ENCODE data around the gene GUCA2A.
"Not testable (repeated sequence)": the region's sequence is repeated elsewhere in the genome, so short reads cannot be mapped to it uniquely, and the experiment has no call there.

Gene GUCA2A

GRCh38 chr1:42164551-42165420 is at the start of gene GUCA2A:
Gene GUCA2A, minus strand, starts transcription at chr1:42164745. Its CDS starts 33 bp downstream, at chr1:42164712.
- no peak for DNase-seq

- DNase-seq: no peak
These were observed 46.7 kb upstream of the GUCA2A start for GRCh38 chr1:42211224-42211623.

GRCh38 chr1:42210421-42211133 is 46.0 kb upstream of the GUCA2A start:
- no peak for DNase-seq

GRCh38 chr1:42209526-42210251 is 45.1 kb upstream of the GUCA2A start:
- no peak for DNase-seq

- not testable (repeated sequence) for DNase-seq
These were observed 42.4 kb upstream of the GUCA2A start for GRCh38 chr1:42206930-42207329.

- DNase-seq: no peak
These were observed 41.6 kb upstream of the GUCA2A start for GRCh38 chr1:42206164-42206563.

GRCh38 chr1:42201986-42202385 is 37.4 kb upstream of the GUCA2A start:
- no peak for DNase-seq

- DNase-seq: no peak
These were observed 33.7 kb upstream of the GUCA2A start for GRCh38 chr1:42198251-42198650.

- no peak for DNase-seq
These were observed 31.3 kb upstream of the GUCA2A start for GRCh38 chr1:42195841-42196240.

- no peak for DNase-seq
These were observed 27.6 kb upstream of the GUCA2A start for GRCh38 chr1:42192106-42192505.

GRCh38 chr1:42191319-42191718 is 26.8 kb upstream of the GUCA2A start:
- no peak for DNase-seq

- DNase-seq: no peak
These were observed 25.6 kb upstream of the GUCA2A start for GRCh38 chr1:42189931-42190853.

- DNase-seq: no peak
These were observed 21.6 kb upstream of the GUCA2A start for GRCh38 chr1:42186152-42186551.

GRCh38 chr1:42184616-42185015 is 20.1 kb upstream of the GUCA2A start:
- no peak for DNase-seq

GRCh38 chr1:42183957-42184268 is 19.4 kb upstream of the GUCA2A start:
- DNase-seq: no peak

GRCh38 chr1:42183210-42183956 is 18.8 kb upstream of the GUCA2A start:
- DNase-seq: no peak

- DNase-seq: no peak
These were observed 17.1 kb upstream of the GUCA2A start for GRCh38 chr1:42181687-42182086.

GRCh38 chr1:42179900-42180329 is 15.4 kb upstream of the GUCA2A start:
- no peak for DNase-seq

- DNase-seq: no peak
These were observed 14.7 kb upstream of the GUCA2A start for GRCh38 chr1:42179275-42179674.

GRCh38 chr1:42178249-42178648 is 13.7 kb upstream of the GUCA2A start:
- no peak for DNase-seq

All from anterior cingulate cortex (tissue), 58 donors.